AG08396 (cell line): ENCODE data around the gene GRIN2A.
A peak's percentile ranks its signal among the peaks of the same experiment; 100 is the strongest.

Experiments used
- DNase-seq: peaks from one replicate; pipeline ENCODE4 v3.0.0; 2012; ENCODE audit warnings: low spot score, mixed read lengths

Gene GRIN2A

DNA sequence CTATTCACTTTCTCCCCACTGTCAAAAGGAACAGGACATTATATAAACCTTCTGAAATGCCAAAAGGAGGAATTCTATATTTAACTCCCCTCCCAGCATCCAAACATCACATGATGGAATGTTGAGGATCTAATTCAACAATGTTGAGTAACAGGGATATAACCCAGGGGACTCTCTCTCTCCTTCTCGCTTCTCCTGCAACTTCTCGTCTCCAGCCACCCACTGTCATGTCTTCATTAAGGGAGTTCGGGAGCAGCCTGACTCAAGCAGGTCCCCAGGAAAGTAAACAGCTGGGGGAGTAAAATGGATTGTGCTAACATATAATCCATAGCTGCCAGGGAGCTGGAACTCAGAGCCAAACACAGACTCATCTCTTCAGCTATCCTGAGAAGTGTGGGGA, 51.7 kb downstream of the GRIN2A start:
- no peak for DNase-seq

DNA sequence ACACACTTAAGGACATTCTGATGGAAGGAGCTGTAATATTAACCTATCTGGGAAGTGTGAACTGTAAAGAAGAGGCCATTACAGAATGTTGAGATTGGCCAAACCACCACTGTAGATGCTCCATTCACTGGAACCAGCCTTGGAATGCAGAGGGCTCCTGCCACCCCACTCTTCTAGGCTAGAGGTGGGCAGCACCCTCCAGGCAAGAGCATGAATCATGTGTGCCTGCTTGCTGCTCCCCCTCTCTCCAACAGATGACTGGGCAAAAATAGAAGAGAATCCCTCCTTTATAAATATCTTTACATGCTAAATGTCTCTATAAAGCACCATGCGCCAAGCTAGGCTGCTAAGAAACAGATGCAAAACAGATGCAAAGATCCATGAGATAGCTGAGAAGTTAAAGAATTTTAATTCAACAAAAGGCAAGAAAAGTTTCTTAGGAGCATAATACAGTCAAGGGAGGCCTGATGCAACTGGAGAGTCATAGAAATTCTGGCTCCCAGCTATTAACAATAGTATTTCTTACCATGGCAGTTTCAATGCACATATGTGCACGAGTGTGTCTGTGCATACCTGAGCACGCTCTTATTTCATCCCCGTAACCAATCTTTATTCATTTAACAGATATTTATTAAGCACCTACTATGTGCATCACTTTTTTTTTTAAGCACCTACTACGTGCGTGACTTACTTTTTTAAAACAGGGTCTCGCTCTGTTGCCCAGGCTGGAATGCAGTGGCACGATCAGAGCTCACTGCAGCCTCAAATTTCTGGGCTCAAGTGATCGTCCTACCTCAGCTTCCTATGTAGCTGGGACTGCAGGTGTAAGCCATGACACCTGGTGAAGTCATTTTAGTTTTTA, 53.6 kb downstream of the GRIN2A start:
- DNase-seq, result no peak

DNA sequence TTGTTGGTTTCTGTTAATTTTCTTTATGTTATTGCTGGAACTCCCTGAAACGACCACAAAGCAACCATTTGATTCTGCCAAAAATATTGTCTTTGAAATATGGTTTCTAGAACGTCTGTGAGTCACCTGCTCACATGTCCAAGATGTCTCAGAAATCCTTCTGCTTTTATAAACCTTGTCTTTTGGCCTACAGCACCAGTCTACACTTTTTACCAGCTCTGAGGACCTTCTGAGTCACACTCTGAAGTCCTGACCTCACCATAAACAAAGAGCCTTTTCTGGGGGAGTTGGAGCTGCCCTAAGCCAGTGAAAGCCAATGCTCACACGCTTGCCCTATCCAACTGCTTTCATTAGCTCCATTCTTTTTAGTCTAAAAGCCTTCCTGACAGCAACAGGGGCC, 55.5 kb downstream of the GRIN2A start:
- peak; percentile 26 for DNase-seq

DNA sequence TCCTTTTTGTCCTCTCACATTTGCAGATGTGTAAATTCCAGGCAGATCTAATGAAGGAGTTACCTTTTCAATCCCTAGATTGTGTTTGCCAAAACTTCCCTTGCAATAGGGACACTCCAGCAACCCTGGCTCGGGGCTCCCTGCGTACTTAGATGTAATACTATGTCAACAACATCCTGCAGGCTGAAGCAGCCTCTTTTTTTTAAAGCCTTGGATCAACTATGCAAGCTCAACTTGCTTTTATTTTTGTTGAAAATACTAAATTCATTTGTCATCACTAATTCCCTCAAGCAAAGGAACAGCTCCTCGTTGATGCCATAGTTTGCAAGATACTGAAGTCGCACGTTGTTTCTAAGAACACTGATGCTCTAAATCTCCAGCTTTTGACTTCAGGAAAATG, 59.1 kb downstream of the GRIN2A start:
- no peak for DNase-seq

DNA sequence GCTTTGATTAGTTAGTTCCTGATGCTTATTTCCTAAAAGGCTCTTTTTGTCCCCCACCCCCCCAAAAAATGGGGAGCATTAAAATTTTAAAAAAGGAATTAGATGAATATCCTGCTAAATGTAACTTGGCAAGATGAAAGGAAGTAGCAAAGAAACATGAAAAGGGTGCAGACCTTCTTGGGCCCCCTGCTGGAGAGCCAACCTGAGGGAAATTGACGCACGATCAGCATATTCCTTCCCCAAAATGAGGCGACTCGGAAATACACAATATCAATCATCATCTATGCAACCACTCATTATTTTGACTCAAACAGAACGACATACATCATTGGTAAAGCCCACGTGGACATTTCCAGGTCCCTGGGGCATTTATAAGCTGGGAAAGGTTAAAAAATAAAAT, 59.7 kb downstream of the GRIN2A start:
- DNase-seq, result no peak

DNA sequence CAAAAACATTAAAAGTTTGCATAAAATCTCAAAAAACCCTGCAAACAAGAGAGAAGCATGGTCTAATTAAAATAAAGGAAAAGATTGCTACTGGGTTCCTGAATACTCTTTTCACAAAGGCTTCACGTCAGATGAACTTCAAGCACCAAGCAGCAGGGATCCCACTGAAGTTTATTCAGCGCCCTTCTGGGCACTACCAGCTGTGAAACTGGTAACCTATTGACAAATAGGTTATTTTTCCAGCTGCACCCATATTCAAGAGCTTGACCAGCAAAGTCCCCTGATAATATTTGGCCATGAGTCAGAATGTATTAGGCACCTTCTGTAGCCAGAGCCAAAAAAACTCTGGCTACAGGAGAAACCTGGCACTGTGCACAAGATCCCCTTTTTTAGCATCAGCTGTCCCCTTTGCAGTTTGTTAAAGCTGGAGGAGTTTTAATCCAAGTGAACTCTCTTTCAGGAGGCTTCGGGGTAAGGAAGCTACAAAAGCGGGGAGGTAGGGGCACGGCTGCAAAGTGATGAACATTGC, 60.3 kb downstream of the GRIN2A start:
- DNase-seq, result no peak

DNA sequence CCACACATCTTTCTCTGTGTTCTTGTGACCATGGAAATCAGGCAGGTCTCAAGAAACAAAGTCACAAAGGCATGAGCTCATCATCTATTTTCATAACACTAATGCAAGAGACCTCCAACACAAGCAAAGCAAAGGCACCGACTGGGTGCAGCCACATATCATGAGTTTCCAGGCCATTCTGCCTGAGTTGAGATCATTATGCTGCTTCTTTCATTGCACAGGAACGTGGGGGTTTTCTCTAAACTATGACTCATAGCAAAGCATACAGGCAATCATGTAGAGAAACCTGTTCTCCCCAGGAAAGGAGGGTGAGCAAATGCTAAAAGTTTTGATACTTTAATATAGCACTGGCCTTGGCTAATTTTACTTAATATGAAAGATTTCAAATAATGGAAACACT, 60.7 kb downstream of the GRIN2A start:
- no peak for DNase-seq

DNA sequence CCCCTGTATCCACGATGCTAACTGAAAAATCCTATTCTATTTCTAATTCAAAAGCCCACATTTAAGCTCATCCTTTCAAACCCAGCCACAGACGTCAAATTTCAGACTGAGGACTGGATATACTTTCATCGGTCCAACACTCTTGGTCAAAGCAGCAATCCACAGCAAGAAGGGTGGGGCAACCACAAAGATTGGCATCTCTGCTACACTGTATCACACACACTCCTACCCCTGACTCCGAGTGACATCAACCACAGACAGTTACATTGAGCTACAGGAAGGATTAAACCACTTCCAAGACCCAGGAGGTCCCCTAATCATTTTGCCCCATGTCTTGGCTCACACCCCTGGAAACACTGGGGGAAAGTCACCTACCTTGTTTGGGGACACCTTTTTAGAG, 61.3 kb downstream of the GRIN2A start:
- no peak for DNase-seq

DNA sequence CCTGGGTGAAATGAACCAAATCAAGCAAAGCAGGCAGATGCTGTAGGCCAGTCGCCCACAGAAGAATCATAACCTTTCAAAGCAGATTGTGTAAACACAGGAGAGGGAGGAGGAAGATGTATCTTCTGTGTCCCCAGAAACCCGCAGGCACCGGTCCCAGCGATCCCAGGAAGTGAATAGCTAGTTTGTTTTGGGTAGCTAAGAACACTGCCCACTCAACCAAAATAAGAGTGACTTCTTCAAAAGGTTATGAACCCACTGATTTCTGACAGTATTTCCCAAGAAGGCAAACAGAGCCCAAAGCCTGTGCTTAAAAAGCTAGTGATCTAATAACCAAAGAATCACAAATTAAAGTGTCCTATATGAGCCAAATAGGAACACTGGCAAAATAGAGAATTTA, 67.8 kb downstream of the GRIN2A start:
- DNase-seq, result no peak

DNA sequence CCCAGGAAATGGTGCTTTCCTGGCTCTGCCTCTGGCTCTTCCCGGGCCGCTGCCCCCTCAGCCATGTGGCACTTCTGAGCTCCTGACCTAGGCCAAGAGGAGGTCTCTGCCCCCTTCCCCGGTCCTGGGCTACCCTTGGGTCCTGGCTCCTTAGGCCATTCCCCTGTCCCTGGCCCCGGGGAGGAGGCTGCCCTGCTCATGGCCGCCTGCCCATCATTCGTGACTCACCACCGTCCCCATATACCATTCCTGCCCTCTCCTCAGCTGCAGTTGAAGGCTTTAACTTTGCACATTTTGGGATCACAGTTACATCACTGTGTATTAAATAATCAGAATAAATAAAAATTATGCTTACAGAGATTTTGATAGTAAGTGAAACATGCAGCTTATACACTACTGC, 69.0 kb downstream of the GRIN2A start:
- DNase-seq, result no peak

DNA sequence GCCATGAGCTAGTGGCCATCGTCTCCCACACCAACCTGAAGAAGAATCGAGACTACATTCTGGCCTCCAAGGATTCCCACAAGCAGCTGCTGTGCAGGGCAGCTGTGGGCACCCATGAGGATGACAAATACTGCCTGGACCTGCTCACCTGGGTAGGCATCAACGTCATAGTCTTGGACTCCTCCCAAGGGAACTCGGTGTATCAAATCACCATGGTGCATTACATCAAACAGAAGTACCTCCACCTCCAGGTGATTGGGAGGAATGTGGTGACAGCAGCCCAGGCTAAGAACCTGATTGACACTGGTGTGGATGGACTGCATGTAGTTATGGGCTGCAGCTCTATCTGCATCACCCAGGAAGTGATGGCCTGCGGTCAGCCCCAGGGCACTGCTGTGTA, 70.2 kb downstream of the GRIN2A start:
- DNase-seq, result no peak

DNA sequence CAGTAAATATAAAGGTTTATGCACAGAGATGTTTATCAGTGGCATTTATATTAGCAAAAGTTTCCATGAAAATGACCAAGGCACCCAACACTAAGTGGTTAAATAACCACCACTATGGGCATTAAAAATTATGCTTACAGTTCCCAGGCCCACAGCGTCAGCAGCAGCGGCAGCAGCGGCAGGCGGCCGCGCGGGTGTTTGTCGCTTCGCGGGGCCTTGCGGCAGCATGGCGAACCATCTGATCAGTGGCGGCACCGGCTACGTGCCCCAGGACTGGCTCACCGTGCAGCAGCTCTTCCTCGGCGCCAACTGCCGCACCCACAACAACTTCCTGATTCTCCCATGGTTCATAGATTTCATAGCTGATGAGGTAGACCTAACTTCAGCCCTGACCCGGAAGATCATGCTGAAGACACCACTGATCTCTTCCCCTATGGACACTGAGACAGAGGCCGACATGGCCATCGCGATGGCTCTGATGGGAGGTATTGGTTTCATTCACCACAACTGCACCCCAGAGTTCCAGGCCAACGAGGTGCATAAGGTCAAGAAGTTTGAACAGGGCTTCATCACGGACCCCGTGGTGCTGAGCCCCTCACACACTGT, 71.0 kb downstream of the GRIN2A start:
- no peak for DNase-seq

DNA sequence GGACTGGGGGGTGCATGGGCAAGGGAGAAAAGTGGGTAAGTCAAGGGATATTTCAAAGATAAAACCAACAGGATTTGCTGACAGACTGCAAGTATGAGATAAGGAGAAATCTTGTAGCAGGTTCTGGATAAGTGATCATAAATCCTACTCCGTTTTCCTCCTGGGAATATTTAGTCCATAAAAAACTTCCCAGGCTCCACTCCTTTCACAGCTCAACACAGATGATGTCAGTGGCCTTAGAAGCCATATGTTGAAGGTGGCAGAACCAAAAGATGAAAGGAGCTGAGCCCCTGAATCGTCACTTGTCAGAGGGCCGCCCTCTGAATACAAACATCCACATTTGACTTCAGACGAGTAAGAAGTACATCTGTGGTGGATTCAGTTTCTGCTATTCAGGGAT, 71.7 kb downstream of the GRIN2A start:
- DNase-seq, result no peak

DNA sequence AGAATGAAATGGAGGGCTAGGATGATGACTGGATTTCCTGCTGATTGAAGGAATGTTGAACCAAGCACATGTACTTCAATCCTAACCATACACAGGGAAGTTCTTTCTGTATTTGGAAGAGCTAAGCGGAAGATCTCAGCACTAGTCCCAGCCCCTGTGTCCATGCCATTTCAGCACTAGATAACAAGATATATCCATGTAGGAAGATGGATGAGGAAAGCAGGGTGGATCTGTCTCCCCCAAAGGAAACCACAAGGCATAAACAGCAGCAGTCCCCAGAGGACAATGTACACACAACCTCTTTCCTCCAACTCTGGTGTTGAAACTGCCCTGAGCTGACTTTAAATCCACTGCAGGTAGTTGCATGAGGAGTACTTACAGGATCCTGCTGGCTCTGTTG, 75.1 kb downstream of the GRIN2A start:
- no peak for DNase-seq

DNA sequence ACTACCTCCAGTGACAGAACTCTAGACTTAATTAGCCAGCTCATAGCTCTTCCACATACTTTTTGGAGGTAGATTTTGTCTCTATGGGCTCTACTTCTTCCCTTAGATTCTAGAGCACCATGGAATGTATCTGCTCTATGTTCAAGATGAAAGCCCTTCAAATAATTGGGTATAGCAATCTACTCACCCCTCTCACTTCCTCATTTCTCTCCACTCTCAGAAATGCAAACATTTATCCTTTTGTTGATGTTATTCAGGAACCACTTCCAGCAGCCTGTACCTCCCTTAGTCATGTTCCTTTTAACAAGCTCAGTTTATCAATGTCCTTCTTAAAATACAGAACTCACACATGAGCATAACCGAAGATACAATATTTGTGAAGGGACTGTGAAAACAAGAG, 78.5 kb downstream of the GRIN2A start:
- DNase-seq, result no peak

DNA sequence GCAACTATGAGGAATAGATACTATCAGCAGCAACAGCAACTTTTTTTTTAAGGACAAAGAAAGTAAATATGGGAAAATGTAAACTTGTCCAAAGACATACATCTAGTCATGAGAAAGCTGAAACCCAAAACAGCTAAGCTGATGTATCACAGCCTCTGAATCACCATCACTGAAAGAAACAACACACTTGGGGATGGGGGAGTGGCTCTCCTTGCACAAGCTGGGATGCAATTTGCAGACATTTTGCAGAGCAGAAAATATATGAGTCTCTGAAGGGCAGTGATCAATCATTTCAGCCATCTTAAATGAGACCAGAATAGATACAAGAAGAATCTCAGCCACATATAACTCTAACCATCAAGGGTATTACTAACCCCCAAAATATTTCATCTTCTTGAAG, 79.1 kb downstream of the GRIN2A start:
- no peak for DNase-seq

DNA sequence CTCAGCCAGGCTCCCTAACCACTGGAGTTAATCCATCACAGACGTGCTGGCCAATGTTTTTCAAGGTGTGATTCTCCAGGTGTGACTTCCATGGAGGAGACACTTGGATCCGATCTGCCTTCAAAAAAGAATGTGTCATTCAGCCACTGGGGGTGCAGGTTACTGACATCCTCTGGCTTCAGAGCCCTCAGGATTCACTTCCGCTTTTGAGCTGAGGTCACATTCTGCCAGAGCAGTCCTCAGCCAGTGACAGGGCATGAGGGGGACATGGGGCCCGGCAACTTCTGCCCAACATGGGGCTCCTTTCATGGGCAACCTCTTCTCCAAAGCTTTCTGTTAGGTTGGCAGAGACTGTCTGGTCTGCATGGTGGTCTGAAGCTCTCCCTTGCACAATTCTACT, 81.4 kb downstream of the GRIN2A start:
- DNase-seq, result no peak

DNA sequence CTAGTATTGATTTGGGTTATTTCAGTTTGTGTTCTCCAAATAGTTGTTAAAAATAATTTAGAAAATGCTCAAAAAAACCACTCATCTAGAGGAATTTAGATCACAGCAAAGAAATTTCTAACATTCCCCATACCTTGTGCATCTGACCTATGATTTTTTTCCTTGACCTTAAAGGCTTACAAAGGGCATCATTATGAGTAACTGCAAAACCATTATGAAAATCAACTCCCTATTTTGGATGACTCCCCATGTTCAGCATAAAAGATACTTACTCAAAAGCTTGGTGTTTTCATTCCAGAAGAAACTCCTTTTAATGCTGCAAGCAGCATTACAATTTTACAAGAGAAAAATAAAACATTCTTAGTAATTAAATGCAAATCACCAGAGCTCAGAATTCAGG, 83.2 kb downstream of the GRIN2A start:
- DNase-seq, result no peak

DNA sequence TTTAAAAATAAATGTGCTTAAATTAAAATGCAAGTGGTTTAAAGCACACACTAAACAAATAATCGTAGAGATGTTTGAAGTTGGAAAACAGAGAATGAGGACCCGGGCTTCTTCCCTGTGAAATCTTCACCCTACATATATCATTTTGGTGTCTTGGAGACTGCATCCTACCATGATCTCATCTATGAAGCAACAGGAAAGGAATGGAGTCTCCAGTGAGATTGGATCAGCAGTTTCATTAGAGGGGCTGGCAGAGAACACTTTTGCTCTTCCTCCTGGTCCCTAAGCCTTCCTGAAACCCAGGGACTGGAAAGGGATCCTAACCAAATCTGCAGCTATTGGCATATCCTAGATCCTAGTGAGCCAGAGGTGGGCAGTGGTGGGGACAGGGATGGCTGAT, 85.0 kb downstream of the GRIN2A start:
- no peak for DNase-seq

DNA sequence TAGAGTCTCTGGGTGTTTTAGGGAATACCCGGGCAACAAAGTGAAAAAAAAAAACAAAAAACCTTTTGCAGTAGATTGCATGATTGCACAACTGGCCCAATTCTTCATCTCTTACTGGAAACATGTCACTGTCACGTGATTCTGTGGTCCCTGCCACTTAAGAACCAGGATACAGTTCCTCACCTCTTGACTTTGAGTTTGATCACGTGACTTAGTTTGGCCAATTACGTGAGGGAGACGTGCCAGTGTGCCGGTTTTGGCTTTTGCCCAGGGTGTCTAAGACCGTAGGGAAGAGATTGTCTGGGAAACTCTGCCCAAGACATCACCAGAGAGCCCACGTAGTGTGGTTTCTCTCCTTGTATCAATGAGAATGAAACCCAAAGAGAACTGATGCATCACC, 88.7 kb downstream of the GRIN2A start:
- no peak for DNase-seq

DNA sequence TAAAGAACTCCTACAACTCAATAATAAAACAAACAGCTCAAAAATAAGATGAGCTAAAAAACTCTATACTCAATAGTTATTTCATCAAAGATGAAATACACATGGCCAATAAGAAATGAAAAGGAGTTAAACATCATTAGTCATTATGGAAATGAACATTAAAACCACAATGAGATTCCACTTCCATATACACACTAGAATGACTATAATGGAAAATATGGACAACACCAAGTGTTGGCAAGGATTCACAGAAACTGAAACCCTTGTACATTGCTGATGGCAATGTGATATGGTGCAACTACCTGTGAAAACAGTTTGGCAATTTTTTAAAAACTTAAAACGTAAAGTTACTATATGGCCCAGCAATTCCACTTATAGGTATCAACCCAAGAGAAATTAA, 91.4 kb downstream of the GRIN2A start:
- DNase-seq, result no peak

DNA sequence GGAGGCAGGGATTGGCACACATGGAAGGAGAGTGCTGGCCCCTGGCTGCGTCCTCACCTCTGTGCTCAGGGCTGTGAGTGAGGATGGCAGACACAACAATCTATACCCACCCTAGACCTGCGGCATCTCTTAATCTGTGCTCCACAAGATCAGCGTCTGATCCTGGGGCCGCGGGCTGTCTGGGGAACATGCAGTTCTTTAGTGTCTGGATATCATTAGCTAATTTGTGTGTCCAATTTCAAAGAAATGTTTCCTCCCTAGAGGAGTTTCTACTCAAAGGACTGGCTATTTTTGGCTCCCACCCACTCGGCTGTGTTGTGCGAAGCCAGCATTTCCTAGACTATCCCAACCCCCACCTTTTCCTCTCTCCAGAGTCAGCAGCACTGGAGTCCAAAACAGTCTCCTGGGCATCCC, 93.8 kb downstream of the GRIN2A start:
- no peak for DNase-seq

DNA sequence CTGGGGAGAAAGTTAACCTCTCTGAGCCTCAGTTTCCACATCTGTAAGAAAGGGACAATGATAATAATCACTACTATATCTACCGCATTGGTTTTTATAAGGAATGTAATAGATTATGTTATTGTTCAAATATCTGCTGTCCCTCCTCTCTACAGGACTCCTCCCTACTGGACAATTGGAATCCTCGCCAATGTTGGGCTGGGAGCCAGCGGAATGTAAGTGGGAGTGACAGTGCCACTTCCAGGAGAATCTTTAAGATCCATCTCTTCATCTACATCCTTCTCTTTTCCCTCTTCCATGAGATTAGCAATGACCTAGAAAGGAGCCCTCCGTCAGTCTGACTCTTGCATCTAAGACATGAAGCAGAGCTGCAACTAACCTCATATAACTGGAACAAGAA, 95.1 kb downstream of the GRIN2A start:
- DNase-seq, result no peak

DNA sequence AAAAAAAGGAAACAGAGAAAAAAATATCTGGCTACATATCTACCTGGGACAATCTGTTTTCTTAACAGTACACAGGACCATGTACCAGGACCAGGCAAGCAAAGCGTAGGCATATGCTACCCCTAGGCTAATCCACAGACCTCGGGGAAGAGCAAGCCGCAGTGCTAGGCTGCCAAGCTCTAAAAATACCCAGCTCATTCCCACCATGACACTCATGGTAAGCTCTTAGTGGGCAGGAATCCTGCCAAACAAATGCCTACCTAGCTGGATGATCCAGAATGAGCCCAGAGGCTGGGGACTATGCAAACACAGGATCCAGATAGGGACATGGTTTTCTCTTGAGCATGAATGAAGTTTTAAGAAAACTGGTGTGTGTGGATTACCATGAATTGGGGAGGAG, 95.6 kb downstream of the GRIN2A start:
- no peak for DNase-seq
